ENCODE results near the gene TRAPPC14.

The TRAPPC14 gene

DNA sequence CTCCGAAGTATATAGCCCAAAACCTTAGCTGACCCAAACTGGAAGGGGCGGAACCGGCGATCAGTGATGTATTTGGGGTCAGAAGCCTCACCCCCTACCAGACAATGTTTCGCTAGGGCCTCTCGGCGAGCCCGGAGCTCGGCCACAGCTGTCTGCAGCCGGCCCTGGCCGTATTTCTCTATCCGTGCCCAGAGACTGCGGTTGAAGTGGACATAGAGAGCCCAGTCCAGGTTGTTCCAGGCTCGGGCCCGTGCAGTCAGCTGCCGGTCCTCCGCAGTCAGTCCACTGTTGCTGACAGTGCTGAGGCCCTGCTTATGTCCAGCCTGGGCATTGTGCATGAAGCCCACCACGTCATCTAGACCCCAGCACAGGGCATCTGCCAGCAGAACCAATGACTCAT is 1.5 kb upstream of the TRAPPC14 start:
- Histone ChIP-seq H3K4me3 (ENCODE audit: low read length in 2 of 2) (no peak overlapping the region), H3K9ac (ENCODE audit: low read depth, low read length, poor library complexity) (no peak overlapping the region), H3K36me3 (replicated peaks in 1 of 2; ENCODE audit: control insufficient read depth in 2 of 2, insufficient read depth in 2 of 2, low read length in 2 of 2) (peaks cover 17 to 25% of the 10 kb centered on the region in 2 donors), H2AFZ (ENCODE audit: low read length) (no peak overlapping the region), H2BK12ac (ENCODE audit: low read length) (no peak overlapping the region), H3K23ac (ENCODE audit: low read depth, low read length, poor library complexity) (no peak overlapping the region), H3K14ac (ENCODE audit: low read length) (no peak overlapping the region), H3K4me1 (ENCODE audit: control insufficient read depth in 2 of 2, insufficient read depth in 1 of 2, low read depth in 1 of 2, low read length in 2 of 2) (peaks cover 5 to 11% of the 10 kb centered on the region in 2 donors), H2BK5ac (ENCODE audit: low read length) (no peak overlapping the region), H2BK120ac (ENCODE audit: low read depth, low read length) (no peak overlapping the region), H4K8ac (ENCODE audit: low read depth, low read length) (no peak overlapping the region), H4K91ac (ENCODE audit: low read depth, low read length, poor library complexity) (no peak overlapping the region), H3K4me2 (ENCODE audit: insufficient read depth, low read length, poor library complexity, severe bottlenecking) (no peak overlapping the region), H3K9me3 (replicated peaks in 1 of 2; ENCODE audit: control insufficient read depth in 2 of 2, insufficient read depth in 1 of 2, low read depth in 1 of 2, low read length in 2 of 2) (no peaks in the 10 kb centered on the region), H3K4ac (ENCODE audit: low read length) (no peak overlapping the region), H2BK15ac (ENCODE audit: low read length) (no peak overlapping the region), H3K18ac (ENCODE audit: low read length) (no peak overlapping the region), H3K79me1 (ENCODE audit: low read depth, low read length) (peaks cover 5% of the 10 kb centered on the region), H3K27ac (replicated peaks; ENCODE audit: low read length) (no peak overlapping the region), H2AK5ac (ENCODE audit: low read depth, low read length) (peak overlapping the region; percentile 29), H3K27me3 (ENCODE audit: control insufficient read depth in 3 of 3, insufficient read depth in 3 of 3, low read depth in 1 of 3, low read length in 3 of 3) (no peaks in the 10 kb centered on the region)
- no CpG with 5 or more reads among the region's 18 CpGs for WGBS, 2 donors (ENCODE audit: extremely low coverage in 2 of 2, insufficient read length in 2 of 2, insufficient replicate concordance in 1 of 2)
- no peak for DNase-seq (ENCODE audit: low spot score)

DNA sequence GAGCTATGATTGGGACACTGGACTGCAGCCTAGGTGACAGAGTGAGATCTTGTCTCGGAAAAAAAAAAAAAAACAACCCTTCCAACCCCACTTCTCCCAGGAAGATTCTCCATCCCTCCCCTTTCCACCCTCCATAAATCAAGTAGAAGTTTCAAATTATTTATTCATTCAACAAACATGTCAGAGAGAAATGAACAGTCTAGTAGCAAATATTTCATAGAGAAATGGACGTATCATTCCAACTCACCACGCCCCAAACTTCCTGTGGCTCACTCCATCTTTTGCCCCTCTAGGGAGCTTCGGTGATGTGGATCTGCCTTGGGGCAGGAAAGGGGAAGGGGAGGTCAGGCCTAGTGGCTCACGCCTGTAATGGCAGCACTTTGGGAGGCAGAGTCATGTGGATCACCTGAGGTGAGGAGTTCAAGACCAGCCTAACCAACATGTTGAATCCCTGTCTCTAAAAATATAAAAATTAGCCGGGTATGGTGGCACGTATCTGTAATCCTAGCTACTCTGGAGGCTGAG is 638 bp upstream of the TRAPPC14 start:
- DNase-seq (ENCODE audit: low spot score), result no peak
- peak overlapping the region; percentile 63 for H3K27ac ChIP-seq (replicated peaks; ENCODE audit: low read length)
- H3K23ac ChIP-seq (ENCODE audit: low read depth, low read length, poor library complexity), result no peak overlapping the region

DNA sequence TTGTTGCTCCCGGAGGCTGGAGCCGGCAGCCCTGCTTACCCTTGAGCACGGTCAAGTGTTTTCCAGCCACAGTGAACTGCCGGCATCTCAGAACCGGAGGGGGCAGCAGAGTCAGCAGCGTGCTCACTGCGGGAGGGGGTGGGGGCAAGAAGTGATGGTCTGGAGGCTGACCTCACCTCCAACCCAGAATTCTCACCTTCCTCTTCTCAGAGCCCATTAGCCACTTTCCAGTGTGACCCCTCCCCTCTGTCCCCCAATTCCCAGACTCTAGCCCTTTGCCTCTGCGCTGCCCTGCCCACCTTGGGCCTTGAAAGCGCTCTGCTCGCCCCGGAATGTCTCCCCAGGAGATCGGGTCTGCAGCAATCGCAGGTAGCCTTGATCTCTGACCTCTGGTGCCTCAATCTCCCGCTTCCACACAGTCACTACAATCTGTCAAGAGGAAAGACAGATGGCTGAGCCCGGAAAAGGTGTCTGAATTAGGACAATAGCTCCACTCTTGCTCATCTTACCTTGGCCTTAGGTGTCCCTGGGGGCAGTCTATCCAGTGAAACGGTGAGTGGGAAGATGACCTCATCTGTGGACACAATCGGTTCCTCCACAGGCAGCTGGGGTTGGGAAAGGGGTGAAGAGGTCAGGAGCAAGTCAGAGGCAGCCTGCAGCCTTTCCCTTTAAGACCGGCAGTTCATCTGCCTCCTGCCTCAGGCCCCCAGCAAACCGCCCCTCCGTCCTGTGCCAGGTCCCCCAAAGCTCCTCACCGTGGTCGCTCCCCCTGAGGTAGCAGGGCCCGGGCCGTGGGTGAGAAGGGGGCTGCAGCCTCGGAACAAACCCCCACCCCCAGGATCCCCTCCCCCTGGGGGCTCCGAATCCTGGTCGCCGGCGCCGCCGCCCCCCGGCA is 942 bp downstream of the TRAPPC14 start:
- no CpG with 5 or more reads among the region's 32 CpGs for WGBS, 2 donors (ENCODE audit: extremely low coverage in 2 of 2, insufficient read length in 2 of 2, insufficient replicate concordance in 1 of 2)
- Histone ChIP-seq H3K4me3 (ENCODE audit: low read length in 2 of 2) (peak overlapping the region; percentile 87 to 97), H2BK5ac (ENCODE audit: low read length) (peak overlapping the region; percentile 55), H3K18ac (ENCODE audit: low read length) (no peak overlapping the region), H4K91ac (ENCODE audit: low read depth, low read length, poor library complexity) (no peak overlapping the region), H3K27me3 (ENCODE audit: control insufficient read depth in 3 of 3, insufficient read depth in 3 of 3, low read depth in 1 of 3, low read length in 3 of 3) (no peaks in the 10 kb centered on the region), H3K4me1 (ENCODE audit: control insufficient read depth in 2 of 2, insufficient read depth in 1 of 2, low read depth in 1 of 2, low read length in 2 of 2) (peaks cover 5 to 11% of the 10 kb centered on the region in 2 donors), H3K79me1 (ENCODE audit: low read depth, low read length) (peaks cover 5% of the 10 kb centered on the region), H2AK5ac (ENCODE audit: low read depth, low read length) (no peak overlapping the region), H3K4me2 (ENCODE audit: insufficient read depth, low read length, poor library complexity, severe bottlenecking) (peak overlapping the region; percentile 92), H3K9ac (ENCODE audit: low read depth, low read length, poor library complexity) (peak overlapping the region; percentile 89), H2AFZ (ENCODE audit: low read length) (peak overlapping the region; percentile 88), H3K27ac (replicated peaks; ENCODE audit: low read length) (no peak overlapping the region), H3K9me3 (replicated peaks in 1 of 2; ENCODE audit: control insufficient read depth in 2 of 2, insufficient read depth in 1 of 2, low read depth in 1 of 2, low read length in 2 of 2) (no peaks in the 10 kb centered on the region), H2BK15ac (ENCODE audit: low read length) (no peak overlapping the region), H2BK12ac (ENCODE audit: low read length) (no peak overlapping the region), H3K14ac (ENCODE audit: low read length) (no peak overlapping the region), H3K36me3 (replicated peaks in 1 of 2; ENCODE audit: control insufficient read depth in 2 of 2, insufficient read depth in 2 of 2, low read length in 2 of 2) (peaks cover 24 to 50% of the 10 kb centered on the region in 2 donors), H4K8ac (ENCODE audit: low read depth, low read length) (no peak overlapping the region), H3K4ac (ENCODE audit: low read length) (peak overlapping the region; percentile 1), H3K23ac (ENCODE audit: low read depth, low read length, poor library complexity) (peak overlapping the region; percentile 46), H2BK120ac (ENCODE audit: low read depth, low read length) (no peak overlapping the region)
- no peak for DNase-seq (ENCODE audit: low spot score)

More for the DNA sequence above, 638 bp upstream of the TRAPPC14 start:
- Histone ChIP-seq H3K4ac (ENCODE audit: low read length) (no peak overlapping the region), H3K4me2 (ENCODE audit: insufficient read depth, low read length, poor library complexity, severe bottlenecking) (peak overlapping the region; percentile 92), H3K4me1 (ENCODE audit: control insufficient read depth in 2 of 2, insufficient read depth in 1 of 2, low read depth in 1 of 2, low read length in 2 of 2) (peaks cover 5 to 11% of the 10 kb centered on the region in 2 donors), H2BK120ac (ENCODE audit: low read depth, low read length) (no peak overlapping the region), H3K9ac (ENCODE audit: low read depth, low read length, poor library complexity) (no peak overlapping the region), H3K9me3 (replicated peaks in 1 of 2; ENCODE audit: control insufficient read depth in 2 of 2, insufficient read depth in 1 of 2, low read depth in 1 of 2, low read length in 2 of 2) (no peaks in the 10 kb centered on the region), H3K79me1 (ENCODE audit: low read depth, low read length) (peaks cover 5% of the 10 kb centered on the region), H2BK12ac (ENCODE audit: low read length) (no peak overlapping the region), H4K8ac (ENCODE audit: low read depth, low read length) (no peak overlapping the region), H2AFZ (ENCODE audit: low read length) (peak overlapping the region; percentile 88), H3K36me3 (replicated peaks in 1 of 2; ENCODE audit: control insufficient read depth in 2 of 2, insufficient read depth in 2 of 2, low read length in 2 of 2) (peaks cover 19 to 34% of the 10 kb centered on the region in 2 donors), H2BK15ac (ENCODE audit: low read length) (no peak overlapping the region), H3K18ac (ENCODE audit: low read length) (peak overlapping the region; percentile 24), H4K91ac (ENCODE audit: low read depth, low read length, poor library complexity) (no peak overlapping the region), H3K4me3 (ENCODE audit: low read length in 2 of 2) (peak overlapping the region; percentile 16 to 87), H2AK5ac (ENCODE audit: low read depth, low read length) (no peak overlapping the region), H3K14ac (ENCODE audit: low read length) (no peak overlapping the region), H3K27me3 (ENCODE audit: control insufficient read depth in 3 of 3, insufficient read depth in 3 of 3, low read depth in 1 of 3, low read length in 3 of 3) (no peaks in the 10 kb centered on the region), H2BK5ac (ENCODE audit: low read length) (no peak overlapping the region)
- no CpG with 5 or more reads among the region's 7 CpGs for WGBS, 2 donors (ENCODE audit: extremely low coverage in 2 of 2, insufficient read length in 2 of 2, insufficient replicate concordance in 1 of 2)

DNA sequence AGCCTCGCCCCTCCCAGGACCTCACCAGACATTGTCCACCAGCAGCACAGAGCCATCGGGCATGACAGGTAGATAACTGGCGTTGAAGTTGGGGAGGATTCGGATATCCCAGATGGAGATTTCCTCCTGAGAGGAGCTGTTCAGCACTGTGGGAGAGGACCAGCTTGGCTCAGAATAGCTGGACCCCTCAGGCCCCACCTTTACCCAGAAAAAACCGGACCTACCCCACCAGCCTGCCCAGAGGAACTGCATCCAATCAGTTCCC is 1.5 kb downstream of the TRAPPC14 start:
- Histone ChIP-seq H2BK15ac (ENCODE audit: low read length) (no peak overlapping the region), H2AK5ac (ENCODE audit: low read depth, low read length) (no peak overlapping the region), H4K91ac (ENCODE audit: low read depth, low read length, poor library complexity) (no peak overlapping the region), H2AFZ (ENCODE audit: low read length) (no peak overlapping the region), H3K18ac (ENCODE audit: low read length) (no peak overlapping the region), H3K4me1 (ENCODE audit: control insufficient read depth in 2 of 2, insufficient read depth in 1 of 2, low read depth in 1 of 2, low read length in 2 of 2) (peaks cover 5 to 11% of the 10 kb centered on the region in 2 donors), H3K27ac (replicated peaks; ENCODE audit: low read length) (no peak overlapping the region), H2BK120ac (ENCODE audit: low read depth, low read length) (no peak overlapping the region), H3K4ac (ENCODE audit: low read length) (no peak overlapping the region), H3K9me3 (replicated peaks in 1 of 2; ENCODE audit: control insufficient read depth in 2 of 2, insufficient read depth in 1 of 2, low read depth in 1 of 2, low read length in 2 of 2) (no peaks in the 10 kb centered on the region), H2BK12ac (ENCODE audit: low read length) (no peak overlapping the region), H3K23ac (ENCODE audit: low read depth, low read length, poor library complexity) (peak overlapping the region; percentile 46), H3K36me3 (replicated peaks in 1 of 2; ENCODE audit: control insufficient read depth in 2 of 2, insufficient read depth in 2 of 2, low read length in 2 of 2) (peaks cover 24 to 55% of the 10 kb centered on the region in 2 donors), H3K4me2 (ENCODE audit: insufficient read depth, low read length, poor library complexity, severe bottlenecking) (no peak overlapping the region), H3K9ac (ENCODE audit: low read depth, low read length, poor library complexity) (no peak overlapping the region), H3K14ac (ENCODE audit: low read length) (no peak overlapping the region), H3K79me1 (ENCODE audit: low read depth, low read length) (peaks cover 5% of the 10 kb centered on the region), H4K8ac (ENCODE audit: low read depth, low read length) (no peak overlapping the region), H3K4me3 (ENCODE audit: low read length in 2 of 2) (peak overlapping the region in 1 of 2 donors; percentile 87), H2BK5ac (ENCODE audit: low read length) (no peak overlapping the region), H3K27me3 (ENCODE audit: control insufficient read depth in 3 of 3, insufficient read depth in 3 of 3, low read depth in 1 of 3, low read length in 3 of 3) (no peaks in the 10 kb centered on the region)
- no peak for DNase-seq (ENCODE audit: low spot score)
- WGBS, 2 donors (ENCODE audit: extremely low coverage in 2 of 2, insufficient read length in 2 of 2, insufficient replicate concordance in 1 of 2), result no CpG with 5 or more reads among the region's 5 CpGs

Measured in neuronal stem cell (in vitro differentiated cells).